ENCODE measurements around the gene RBM42. TPM values are rescaled to one million over a fixed set of nuclear protein-coding genes. Genes with fewer than 3 reads are reported as not detected.
A peak's percentile ranks its signal among the peaks of the same experiment; 100 is the strongest.

Gene RBM42
- total and polyA plus RNA-seq, 9 of the 15 experiments (the other 6 are each of a cell fraction or from before 2014, with no cell fraction given): 5.7 to 149 (median 32.4) TPM

DNA sequence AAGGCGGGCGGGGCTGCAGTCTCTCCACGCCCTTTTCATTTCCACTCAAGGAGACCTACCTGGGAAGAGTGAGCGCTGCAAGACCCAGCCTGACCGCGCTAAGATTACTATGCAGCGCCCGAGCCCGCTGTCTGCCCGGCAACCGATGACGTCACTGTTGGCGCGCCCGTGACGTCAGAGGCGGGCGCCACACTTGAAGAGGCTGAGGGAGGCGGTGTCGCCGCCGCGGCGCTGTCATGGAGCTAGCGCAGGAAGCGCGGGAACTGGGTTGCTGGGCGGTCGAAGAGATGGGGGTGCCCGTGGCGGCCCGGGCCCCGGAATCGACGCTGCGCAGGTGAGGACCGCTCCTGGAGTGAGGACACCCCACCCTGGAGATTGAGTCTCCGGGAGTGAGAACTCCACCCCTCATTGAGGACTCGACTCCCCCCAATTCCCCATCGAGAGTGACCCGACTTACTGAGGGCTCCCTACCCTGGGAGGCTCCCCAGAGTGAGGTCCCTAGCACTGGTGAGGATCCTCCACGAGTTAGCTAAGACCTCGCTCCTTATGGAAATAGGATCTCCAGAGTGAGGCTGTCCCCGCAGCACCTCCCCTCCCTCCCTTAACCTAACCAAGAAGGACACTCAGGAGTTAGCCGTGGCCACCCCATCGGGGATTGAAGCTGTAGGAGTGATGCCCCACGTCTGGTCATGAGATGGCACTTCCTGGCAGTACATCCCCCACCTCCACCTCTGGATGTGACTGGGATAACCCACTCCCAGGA, 16.1 kb upstream of the RBM42 start, which contains the start of gene HAUS5 (continued):
- TF ChIP-seq AFF1 (IDR thresholded peaks at IDR 0.05; ENCODE audit: low read depth in 1 of 2, partially characterized antibody in 2 of 2) (no peak), SIRT6 (IDR thresholded peaks at IDR 0.05; ENCODE audit: low read depth, low read length) (no peak), EWSR1 (IDR thresholded peaks at IDR 0.05; ENCODE audit: borderline replicate concordance, low read depth, partially characterized antibody) (no peak), KDM4B (IDR thresholded peaks at IDR 0.05; ENCODE audit: borderline replicate concordance in 2 of 2, low read depth in 1 of 2) (0 out of 4 replicates have a peak, but pooled peaks of 1 of the 2 experiments have one; percentile 68), E2F6 (IDR thresholded peaks at IDR 0.05; ENCODE audit: borderline replicate concordance in 1 of 2, extremely low read depth in 1 of 2, insufficient read depth in 1 of 2, insufficient read length in 1 of 2, low read depth in 1 of 2, low read length in 1 of 2, poor library complexity in 1 of 2, severe bottlenecking in 1 of 2) (peak; percentile 96), NBN (IDR thresholded peaks at IDR 0.05; ENCODE audit: low read depth) (peak; percentile 100), HNRNPLL (IDR thresholded peaks at IDR 0.05; ENCODE audit: low read depth, low read length, poor library complexity, severe bottlenecking) (peak; percentile 74), TCF7 (IDR thresholded peaks at IDR 0.05; ENCODE audit: borderline replicate concordance) (no peak), DNMT1 (IDR thresholded peaks at IDR 0.05) (no peak), HDAC8 (tag; IDR thresholded peaks at IDR 0.05) (no peak), ETV1 (tag; conservative IDR thresholded peaks at IDR 0.05; ENCODE audit: low read depth) (peak; percentile 40; the same call in 1 of the 2 replicates), FOS (IDR thresholded peaks at IDR 0.05; ENCODE audit: extremely low read depth, insufficient read length) (peak; percentile 15), STAG1 (CRISPR knock-in tag; IDR thresholded peaks at IDR 0.05; ENCODE audit: borderline replicate concordance) (no peak), BRCA1 (IDR thresholded peaks at IDR 0.05) (no peak), BRCA1 (CRISPR knock-in tag; IDR thresholded peaks at IDR 0.05) (0 out of 2 replicates have a peak, but pooled peaks have one; percentile 33), ZNF354B (CRISPR knock-in tag; IDR thresholded peaks at IDR 0.05) (no peak), XRCC4 (IDR thresholded peaks at IDR 0.05; ENCODE audit: extremely low read depth, insufficient read depth, insufficient read length) (no peak), FOXJ2 (tag; IDR thresholded peaks at IDR 0.05) (no peak), E2F3 (CRISPR knock-in tag; IDR thresholded peaks at IDR 0.05) (peak; percentile 97)
- TF ChIP-seq, protein P1, sequence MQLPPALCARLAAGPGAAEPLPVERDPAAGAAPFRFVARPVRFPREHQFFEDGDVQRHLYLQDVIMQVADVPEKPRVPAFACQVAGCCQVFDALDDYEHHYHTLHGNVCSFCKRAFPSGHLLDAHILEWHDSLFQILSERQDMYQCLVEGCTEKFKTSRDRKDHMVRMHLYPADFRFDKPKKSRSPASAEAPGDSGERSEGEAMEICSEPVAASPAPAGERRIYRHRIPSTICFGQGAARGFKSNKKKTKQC (CRISPR knock-in tag; IDR thresholded peaks at IDR 0.05): no peak

All from K562 (cell line).